Chondrocyte (in vitro differentiated cells): ENCODE results near the gene NSL1. TPM values are rescaled to one million over a fixed set of nuclear protein-coding genes. Genes with fewer than 3 reads are reported as not detected.

Experiments
- DNase-seq: peaks from one replicate; pipeline ENCODE4 v3.0.0; 2021; ENCODE audit warnings: mixed read lengths, low spot score
- H3K27ac Mint-ChIP-seq: one replicate; pipeline ENCODE4 v1.8.0; 2021; ENCODE audit warnings: mild to moderate bottlenecking, moderate library complexity, mixed read lengths; ENCODE audit not compliant: unreplicated experiment
- H3K27me3 Mint-ChIP-seq: 2 replicates; pipeline ENCODE4 v1.8.0; 2021; ENCODE audit warnings: low read depth, mixed read lengths
- H3K36me3 Mint-ChIP-seq: 2 replicates; pipeline ENCODE4 v1.8.0; 2021; ENCODE audit warnings: low read depth, mixed read lengths
- H3K4me1 Mint-ChIP-seq: 2 replicates; pipeline ENCODE4 v1.8.0; 2021; ENCODE audit warnings: low read depth, mild to moderate bottlenecking, mixed read lengths
- H3K4me3 Mint-ChIP-seq: one replicate; pipeline ENCODE4 v1.8.0; 2021; ENCODE audit warnings: mild to moderate bottlenecking, moderate library complexity, mixed read lengths; ENCODE audit not compliant: unreplicated experiment
- H3K9me3 Mint-ChIP-seq: 2 replicates; pipeline ENCODE4 v1.8.0; 2021; ENCODE audit warnings: low read depth, mixed read lengths
- CTCF ChIP-seq: fragments of 200-600 bp; sonication (generic); IDR thresholded peaks from 2 replicates; pipeline ENCODE4 v1.5.0; 2021; ENCODE audit warnings: antibody characterized with exemption, mild to moderate bottlenecking, moderate library complexity
- total RNA-seq: library from RNA; stranded (reverse); gene quantifications from 3 replicates; pipeline ENCODE4 v1.2.1, GENCODE V29; 2021

The NSL1 gene
- total RNA-seq, 1 donor from 2014 or later, result 20.0 TPM

- no peaks in the 10 kb centered on the region for H3K27me3 Mint-ChIP-seq
- TF ChIP-seq CTCF, result no peak
- no peaks in the 10 kb centered on the region for H3K9me3 Mint-ChIP-seq
- no peaks in the 10 kb centered on the region for H3K4me1 Mint-ChIP-seq
- no peak overlapping the region for H3K4me3 Mint-ChIP-seq
- no peak for DNase-seq
- H3K27ac Mint-ChIP-seq, result no peak overlapping the region
- no peaks in the 10 kb centered on the region for H3K36me3 Mint-ChIP-seq
Measured at GRCh38 chr1:212683357-212683722, 108.2 kb downstream of the NSL1 start.

- Mint-ChIP-seq H3K27ac (no peak overlapping the region), H3K27me3 (peaks cover 3% of the 10 kb centered on the region), H3K4me3 (no peak overlapping the region), H3K4me1 (no peaks in the 10 kb centered on the region), H3K9me3 (no peaks in the 10 kb centered on the region), H3K36me3 (no peaks in the 10 kb centered on the region)
- no peak for DNase-seq
- TF ChIP-seq CTCF, result no peak
Measured at GRCh38 chr1:212680680-212681389, 110.7 kb downstream of the NSL1 start.

GRCh38 chr1:212678456-212679410 lies 112.8 kb downstream of the NSL1 start:
- Mint-ChIP-seq H3K9me3 (no peaks in the 10 kb centered on the region), H3K27me3 (peaks cover 3% of the 10 kb centered on the region), H3K36me3 (no peaks in the 10 kb centered on the region), H3K4me1 (no peaks in the 10 kb centered on the region), H3K27ac (no peak overlapping the region), H3K4me3 (no peak overlapping the region)
- no peak for TF ChIP-seq CTCF
- peak; percentile 50 for DNase-seq

GRCh38 chr1:212677573-212677972 lies 114.0 kb downstream of the NSL1 start:
- no peaks in the 10 kb centered on the region for H3K36me3 Mint-ChIP-seq
- TF ChIP-seq CTCF, result no peak
- no peak overlapping the region for H3K4me3 Mint-ChIP-seq
- H3K27me3 Mint-ChIP-seq, result peaks cover 3% of the 10 kb centered on the region
- no peak for DNase-seq
- H3K27ac Mint-ChIP-seq, result no peak overlapping the region
- H3K4me1 Mint-ChIP-seq, result no peaks in the 10 kb centered on the region
- no peaks in the 10 kb centered on the region for H3K9me3 Mint-ChIP-seq

GRCh38 chr1:212677136-212677535 lies 114.4 kb downstream of the NSL1 start:
- Mint-ChIP-seq H3K27ac (no peak overlapping the region), H3K27me3 (peaks cover 3% of the 10 kb centered on the region), H3K4me3 (no peak overlapping the region), H3K4me1 (no peaks in the 10 kb centered on the region), H3K36me3 (no peaks in the 10 kb centered on the region), H3K9me3 (no peaks in the 10 kb centered on the region)
- TF ChIP-seq CTCF, result no peak
- no peak for DNase-seq

Other genes with a start within 250 kb of the NSL1 start
- gene ATF3, start 183.0 kb downstream of the NSL1 start, total RNA-seq, result 3.5 to 54.5 TPM (median 50.2 TPM) in 3 replicates
- 0.36 to 3.7 TPM (median 1.7 TPM) in 3 replicates for gene BATF3, start 91.9 kb downstream of the NSL1 start, total RNA-seq
- 9.6 to 12.2 TPM (median 11.3 TPM) in 3 replicates for gene TATDN3, start 117 bp upstream of the NSL1 start, total RNA-seq
- 0.47 to 1.3 TPM in 2 of 3 replicates, not detected in the other for gene SPATA45, start 55.9 kb upstream of the NSL1 start, total RNA-seq
- 4.4 to 5.4 TPM (median 5.4 TPM) in 3 replicates for gene FLVCR1, start 66.5 kb upstream of the NSL1 start, total RNA-seq
- gene VASH2, start 158.8 kb upstream of the NSL1 start, total RNA-seq, result 2.3 to 2.8 TPM (median 2.8 TPM) in 3 replicates
- gene ANGEL2, start 224.1 kb upstream of the NSL1 start, total RNA-seq, result 20.4 to 28.1 TPM (median 21.2 TPM) in 3 replicates